ENCODE measurements around the gene MCRIP2. TPM values are rescaled to one million over a fixed set of nuclear protein-coding genes. Genes with fewer than 3 reads are reported as not detected.

The MCRIP2 gene
- total RNA-seq, 1 experiment from 2014 or later = 20.9 TPM

- DNase-seq (ENCODE audit: low read depth) = no peak
These were observed 28.0 kb downstream of the MCRIP2 start for GRCh38 chr16:669666-670065.

DNA sequence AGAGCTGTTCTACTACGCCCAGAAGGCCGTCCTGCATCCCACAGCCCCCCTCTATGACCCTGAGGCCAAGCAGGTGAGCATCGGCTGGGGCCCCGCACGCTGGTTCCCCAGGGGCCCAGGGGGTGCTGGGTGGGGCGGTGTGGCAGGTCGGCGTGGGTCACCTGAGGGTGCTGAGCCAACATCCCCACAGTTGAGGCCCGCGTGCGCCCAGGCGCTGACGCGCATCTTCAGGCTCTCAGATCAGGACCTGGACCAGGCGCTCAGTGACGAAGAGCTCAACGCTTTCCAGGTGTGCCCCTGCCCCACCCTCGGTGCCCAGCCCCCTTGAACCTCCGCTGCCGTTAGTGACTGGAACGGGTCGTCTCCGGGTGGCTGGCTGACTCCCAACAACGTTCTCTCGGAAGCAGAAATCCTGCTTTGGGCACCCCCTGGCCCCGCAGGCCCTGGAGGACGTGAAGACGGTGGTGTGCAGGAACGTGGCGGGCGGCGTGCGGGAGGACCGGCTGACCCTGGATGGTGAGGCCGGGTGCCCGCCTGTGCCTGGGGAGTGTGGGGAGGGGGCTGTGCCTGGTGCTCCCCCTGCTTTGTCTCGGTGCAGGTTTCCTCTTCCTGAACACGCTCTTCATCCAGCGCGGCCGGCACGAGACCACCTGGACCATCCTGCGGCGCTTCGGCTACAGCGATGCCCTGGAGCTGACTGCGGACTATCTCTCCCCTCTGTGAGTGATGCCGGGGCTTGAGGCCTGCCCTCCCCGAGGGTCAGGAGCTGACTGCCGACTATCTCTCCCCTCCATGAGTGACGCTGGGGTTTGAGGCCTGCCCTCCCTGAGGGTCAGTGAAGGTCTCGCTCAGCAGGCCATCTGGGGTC, 29.1 kb downstream of the MCRIP2 start:
- DNase-seq (ENCODE audit: low read depth) = no peak

GRCh38 chr16:671353-672131, 29.9 kb downstream of the MCRIP2 start:
- no peak for DNase-seq (ENCODE audit: low read depth)

DNA sequence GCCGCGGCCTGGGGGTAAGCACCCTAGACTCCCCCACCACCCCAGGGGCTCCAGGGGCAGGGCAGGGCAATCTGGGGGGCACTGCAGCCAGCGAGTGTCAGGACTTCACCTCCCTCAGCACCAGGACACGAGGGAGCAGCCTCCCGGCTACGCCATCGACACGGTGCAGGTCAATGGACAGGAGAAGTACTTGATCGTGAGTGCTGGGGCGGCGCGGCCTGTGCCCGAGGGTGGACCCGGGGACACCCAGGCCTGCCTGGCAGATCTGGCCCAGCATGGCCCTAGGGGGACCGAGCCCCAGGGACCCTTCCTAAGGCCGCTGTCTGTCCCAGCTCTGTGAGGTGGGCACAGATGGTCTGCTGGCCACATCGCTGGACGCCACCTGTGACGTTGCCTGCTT, 30.7 kb downstream of the MCRIP2 start:
- DNase-seq (ENCODE audit: low read depth) = no peak

DNA sequence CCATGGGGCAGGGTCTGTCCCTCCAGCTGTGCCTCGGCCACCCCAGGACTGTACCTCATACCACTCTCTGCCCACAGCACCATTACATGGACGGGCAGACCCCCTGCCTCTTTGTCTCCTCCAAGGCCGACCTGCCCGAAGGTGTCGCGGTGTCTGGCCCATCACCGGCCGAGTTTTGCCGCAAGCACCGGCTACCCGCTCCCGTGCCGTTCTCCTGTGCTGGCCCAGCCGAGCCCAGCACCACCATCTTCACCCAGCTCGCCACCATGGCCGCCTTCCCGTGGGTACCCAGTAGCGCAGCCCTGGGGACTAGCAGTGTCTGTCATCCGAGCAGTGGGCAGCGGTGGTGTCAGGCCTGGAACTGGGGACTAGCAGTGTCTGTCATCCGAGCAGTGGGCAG, 31.2 kb downstream of the MCRIP2 start:
- DNase-seq (ENCODE audit: low read depth) = no peak

DNA sequence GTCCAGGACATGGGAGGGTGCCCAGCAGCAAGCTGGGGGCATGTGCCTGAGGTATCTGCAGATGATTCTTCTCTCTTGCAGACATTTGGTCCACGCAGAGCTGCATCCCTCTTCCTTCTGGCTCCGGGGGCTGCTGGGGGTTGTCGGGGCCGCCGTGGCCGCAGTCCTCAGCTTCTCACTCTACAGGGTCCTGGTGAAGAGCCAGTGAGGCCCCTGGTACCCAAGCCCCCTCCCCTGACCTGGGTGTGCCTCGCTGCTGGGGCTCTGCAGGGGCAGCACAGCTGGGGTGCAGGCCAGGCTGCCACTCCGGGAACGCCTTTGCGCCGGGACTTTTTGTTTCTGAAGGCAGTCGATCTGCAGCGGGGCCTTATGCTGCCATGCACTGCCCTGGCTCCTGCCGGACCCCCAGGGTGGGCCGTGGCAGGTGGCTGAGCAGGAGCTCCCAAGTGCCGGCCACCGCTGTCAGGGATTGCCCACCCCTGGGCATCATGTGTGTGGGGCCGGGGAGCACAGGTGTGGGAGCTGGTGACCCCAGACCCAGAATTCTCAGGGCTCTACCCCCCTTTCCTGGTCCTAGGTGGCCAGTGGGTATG, 31.9 kb downstream of the MCRIP2 start:
- no peak for DNase-seq (ENCODE audit: low read depth)

DNA sequence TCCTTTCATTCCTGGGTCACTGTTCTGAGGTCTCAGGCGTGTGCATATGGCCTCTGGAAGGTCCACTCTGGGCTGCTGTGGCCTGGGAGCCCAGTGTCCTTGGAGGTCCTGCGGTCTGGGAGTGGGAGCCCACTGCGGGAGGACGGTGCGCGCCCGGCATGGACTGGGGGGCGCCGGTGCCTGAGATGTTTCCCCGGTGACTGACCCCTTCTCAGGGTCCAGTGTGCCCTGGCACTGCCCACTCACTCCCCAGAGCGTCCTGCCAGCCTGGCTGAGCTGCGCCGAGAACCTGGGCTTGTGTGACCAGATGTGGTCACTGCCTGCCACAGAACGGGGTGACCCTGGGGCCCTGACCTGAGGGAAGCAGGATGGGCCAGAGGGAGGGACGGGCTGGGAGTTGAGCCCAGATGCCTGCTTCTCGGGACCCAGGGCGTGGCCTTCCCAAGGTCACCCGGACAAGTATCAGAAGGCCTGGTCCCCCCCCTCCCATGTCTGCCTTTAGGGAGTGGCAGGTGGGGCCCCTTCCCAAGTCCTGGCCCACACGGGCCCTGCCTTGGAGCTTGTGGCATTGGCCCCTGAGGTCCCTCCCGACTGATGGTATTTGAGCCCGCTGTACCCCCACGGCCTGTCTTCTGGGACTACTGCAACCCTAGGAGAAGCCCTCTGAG, 32.7 kb downstream of the MCRIP2 start:
- no peak for DNase-seq (ENCODE audit: low read depth)

- no peak for DNase-seq (ENCODE audit: low read depth)
These were observed 33.6 kb downstream of the MCRIP2 start, which contains the start of gene RHBDL1 for GRCh38 chr16:674968-675883. Gene RHBDL1, plus strand, starts transcription at chr16:675671. Its CDS starts 120 bp downstream, at chr16:675791.

GRCh38 chr16:675884-676564, 34.4 kb downstream of the MCRIP2 start:
- DNase-seq (ENCODE audit: low read depth) = no peak

GRCh38 chr16:676565-676902, 34.9 kb downstream of the MCRIP2 start:
- no peak for DNase-seq (ENCODE audit: low read depth)

- no peak for DNase-seq (ENCODE audit: low read depth)
These were observed 35.3 kb downstream of the MCRIP2 start for GRCh38 chr16:676913-677312.

DNA sequence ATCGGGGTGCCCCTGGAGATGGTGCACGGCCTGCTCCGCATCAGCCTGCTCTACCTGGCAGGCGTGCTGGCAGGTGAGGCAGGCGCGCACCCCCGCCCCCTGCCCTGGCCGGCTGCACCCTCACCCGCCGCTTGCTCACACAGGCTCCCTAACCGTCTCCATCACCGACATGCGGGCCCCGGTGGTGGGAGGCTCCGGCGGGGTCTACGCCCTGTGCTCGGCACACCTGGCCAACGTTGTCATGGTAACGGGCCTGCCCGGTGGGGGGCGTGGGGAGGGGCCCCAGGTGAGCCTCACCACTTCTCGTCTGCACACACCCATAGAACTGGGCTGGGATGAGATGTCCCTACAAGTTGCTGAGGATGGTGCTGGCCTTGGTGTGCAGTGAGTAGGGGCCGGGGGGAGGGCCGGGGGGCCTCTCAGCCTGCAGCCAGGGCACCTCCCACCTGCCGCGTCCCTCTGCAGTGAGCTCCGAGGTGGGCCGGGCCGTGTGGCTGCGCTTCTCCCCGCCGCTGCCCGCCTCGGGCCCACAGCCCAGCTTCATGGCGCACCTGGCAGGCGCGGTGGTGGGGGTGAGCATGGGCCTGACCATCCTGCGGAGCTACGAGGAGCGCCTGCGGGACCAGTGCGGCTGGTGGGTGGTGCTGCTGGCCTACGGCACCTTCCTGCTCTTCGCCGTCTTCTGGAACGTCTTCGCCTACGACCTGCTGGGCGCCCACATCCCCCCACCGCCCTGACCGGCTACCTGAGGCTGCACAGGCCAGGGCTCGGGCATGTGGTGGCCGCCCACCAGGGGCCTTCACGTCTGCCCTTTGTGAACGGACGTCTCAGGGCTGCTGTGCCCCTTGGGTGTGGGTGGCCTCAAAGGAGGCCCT, 35.9 kb downstream of the MCRIP2 start:
- DNase-seq (ENCODE audit: low read depth) = no peak

DNA sequence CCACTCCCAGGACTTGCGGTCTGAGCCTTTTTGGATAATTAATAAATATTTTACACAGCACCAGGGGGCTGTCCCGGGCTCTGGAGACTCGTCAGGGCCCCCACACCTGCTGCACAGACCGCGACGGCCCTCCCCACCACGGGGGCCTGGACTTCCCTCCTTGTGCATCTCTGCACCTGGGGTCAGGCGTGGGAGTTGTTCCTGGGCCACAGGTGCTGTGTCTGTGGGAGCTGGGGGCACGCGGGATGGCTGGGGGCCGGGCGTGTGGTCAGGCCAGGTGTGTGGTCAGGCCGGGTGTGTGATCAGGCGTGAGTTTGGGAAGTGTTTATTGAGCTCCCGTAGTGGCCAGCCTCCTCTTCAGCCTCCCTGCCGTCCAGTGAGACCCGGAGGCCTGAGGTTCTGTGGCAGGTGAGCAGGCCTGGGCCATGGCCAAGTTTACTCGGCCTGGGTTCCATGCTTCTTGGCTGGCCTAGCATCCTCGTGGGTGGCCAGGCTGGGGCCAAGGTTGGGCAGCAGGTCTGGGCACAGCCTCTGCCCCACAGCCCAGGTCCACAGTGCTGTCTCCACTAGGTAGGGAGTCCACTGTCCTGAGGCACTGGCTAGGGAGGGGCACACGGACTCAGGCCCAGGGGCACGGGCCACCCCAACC, 36.7 kb downstream of the MCRIP2 start:
- DNase-seq (ENCODE audit: low read depth) = no peak

GRCh38 chr16:678858-679813, 37.5 kb downstream of the MCRIP2 start:
- DNase-seq (ENCODE audit: low read depth) = peak; percentile 49

DNA sequence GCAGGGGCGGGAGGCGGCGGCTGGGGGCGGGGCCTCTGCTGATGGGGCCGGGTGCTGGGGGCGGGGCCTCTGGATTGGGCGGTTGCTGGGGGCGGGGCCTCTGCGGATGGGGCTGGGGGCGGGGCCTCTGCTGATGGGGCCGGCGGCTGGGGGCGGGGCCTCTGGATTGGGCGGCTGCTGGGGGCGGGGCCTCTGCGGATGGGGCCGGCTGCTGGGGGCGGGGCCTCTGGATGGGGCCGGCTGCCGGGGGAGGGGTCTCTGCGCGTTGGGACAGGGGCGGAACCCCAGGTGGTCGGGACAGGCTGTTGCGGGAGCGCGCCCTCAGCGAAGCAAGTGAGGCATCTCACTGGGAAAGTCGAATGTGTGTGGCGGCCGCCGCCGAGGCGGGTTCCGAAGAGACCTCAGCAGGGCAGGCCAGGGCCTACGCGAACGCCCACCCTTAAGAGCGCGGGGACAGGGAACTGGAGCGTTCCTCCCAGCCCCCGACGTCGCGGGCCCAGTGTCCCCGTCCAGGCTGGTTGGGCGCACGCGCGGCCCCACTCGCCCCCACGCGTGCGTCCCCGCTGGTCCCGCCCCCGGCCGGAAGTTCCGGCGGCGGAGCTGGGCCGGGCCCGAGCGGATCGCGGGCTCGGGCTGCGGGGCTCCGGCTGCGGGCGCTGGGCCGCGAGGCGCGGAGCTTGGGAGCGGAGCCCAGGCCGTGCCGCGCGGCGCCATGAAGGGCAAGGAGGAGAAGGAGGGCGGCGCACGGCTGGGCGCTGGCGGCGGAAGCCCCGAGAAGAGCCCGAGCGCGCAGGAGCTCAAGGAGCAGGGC, 38.4 kb downstream of the MCRIP2 start, which contains the start of gene STUB1:
TSS of gene STUB1 (plus strand) at position 597 of the 811 bp plus-strand sequence. CDS start at position 713, 116 bp downstream.
- peak; percentile 78 for DNase-seq (ENCODE audit: low read depth)

- DNase-seq (ENCODE audit: low read depth) = no peak
These were observed 39.0 kb downstream of the MCRIP2 start for GRCh38 chr16:680625-680945.
